A673 (cell line): ENCODE data around the gene ZFP36L2.

ENCODE experiments used
- EZH2 ChIP-seq: fragments of 200-600 bp; sonication (generic); IDR thresholded peaks from 2 replicates; pipeline ENCODE4 v1.6.1; 2017; ENCODE audit warnings: borderline replicate concordance, low read depth, mild to moderate bottlenecking, mixed read lengths, antibody characterized with exemption, low read length; ENCODE audit not compliant: poor library complexity, severe bottlenecking
- TF ChIP-seq, protein P1 (sequence below): fragments of 300-800, 200-600 bp; sonication (generic); conservative IDR thresholded peaks from 2 replicates; pipeline ENCODE4 v1.5.1; 2017; ENCODE audit warnings: low read depth, mild to moderate bottlenecking, antibody characterized with exemption, low read length, moderate library complexity, mixed read lengths

DNA sequence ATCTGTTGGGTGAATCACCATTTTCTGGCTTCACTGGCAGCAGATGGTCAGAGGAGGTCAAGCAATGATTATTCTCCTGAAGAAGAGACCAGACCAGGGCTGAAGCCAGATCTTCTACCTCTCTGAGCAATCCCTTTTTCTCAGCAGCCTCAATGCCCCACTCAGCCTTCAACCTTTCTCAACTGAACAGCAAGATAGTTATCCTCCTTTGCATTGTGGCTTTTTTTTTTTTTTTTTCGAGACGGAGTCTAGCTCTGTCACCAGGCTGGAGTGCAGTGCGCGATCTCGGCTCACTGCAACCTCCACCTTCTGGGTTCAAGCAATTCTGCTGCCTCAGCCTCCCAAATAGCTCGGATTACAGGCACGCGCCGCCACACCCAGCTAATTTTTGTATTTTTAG, 50.5 kb downstream of the ZFP36L2 start:
- TF ChIP-seq, protein P1, sequence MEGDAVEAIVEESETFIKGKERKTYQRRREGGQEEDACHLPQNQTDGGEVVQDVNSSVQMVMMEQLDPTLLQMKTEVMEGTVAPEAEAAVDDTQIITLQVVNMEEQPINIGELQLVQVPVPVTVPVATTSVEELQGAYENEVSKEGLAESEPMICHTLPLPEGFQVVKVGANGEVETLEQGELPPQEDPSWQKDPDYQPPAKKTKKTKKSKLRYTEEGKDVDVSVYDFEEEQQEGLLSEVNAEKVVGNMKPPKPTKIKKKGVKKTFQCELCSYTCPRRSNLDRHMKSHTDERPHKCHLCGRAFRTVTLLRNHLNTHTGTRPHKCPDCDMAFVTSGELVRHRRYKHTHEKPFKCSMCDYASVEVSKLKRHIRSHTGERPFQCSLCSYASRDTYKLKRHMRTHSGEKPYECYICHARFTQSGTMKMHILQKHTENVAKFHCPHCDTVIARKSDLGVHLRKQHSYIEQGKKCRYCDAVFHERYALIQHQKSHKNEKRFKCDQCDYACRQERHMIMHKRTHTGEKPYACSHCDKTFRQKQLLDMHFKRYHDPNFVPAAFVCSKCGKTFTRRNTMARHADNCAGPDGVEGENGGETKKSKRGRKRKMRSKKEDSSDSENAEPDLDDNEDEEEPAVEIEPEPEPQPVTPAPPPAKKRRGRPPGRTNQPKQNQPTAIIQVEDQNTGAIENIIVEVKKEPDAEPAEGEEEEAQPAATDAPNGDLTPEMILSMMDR: no peak
- TF ChIP-seq EZH2: no peak
